AG09309 (cell line): Measurements from ENCODE around the gene MYO18A.

Experiments used
- DNase-seq: peaks from one replicate; pipeline ENCODE4 v3.0.0-alpha.2; 2010; ENCODE audit warnings: low read depth
- H3K4me3 ChIP-seq: 2 replicates; pipeline ENCODE4 v1.5.1; 2011; ENCODE audit warnings: mild to moderate bottlenecking, low read depth, low read length, moderate library complexity; ENCODE audit not compliant: control insufficient read depth
- TF ChIP-seq, protein P1 (sequence below): IDR thresholded peaks from 2 replicates; pipeline ENCODE4 v1.5.1; 2011; ENCODE audit warnings: mild to moderate bottlenecking, low read depth, low read length, inconsistent platforms; ENCODE audit not compliant: insufficient read depth, control insufficient read depth; ENCODE audit errors: missing control alignments

The MYO18A gene

DNA sequence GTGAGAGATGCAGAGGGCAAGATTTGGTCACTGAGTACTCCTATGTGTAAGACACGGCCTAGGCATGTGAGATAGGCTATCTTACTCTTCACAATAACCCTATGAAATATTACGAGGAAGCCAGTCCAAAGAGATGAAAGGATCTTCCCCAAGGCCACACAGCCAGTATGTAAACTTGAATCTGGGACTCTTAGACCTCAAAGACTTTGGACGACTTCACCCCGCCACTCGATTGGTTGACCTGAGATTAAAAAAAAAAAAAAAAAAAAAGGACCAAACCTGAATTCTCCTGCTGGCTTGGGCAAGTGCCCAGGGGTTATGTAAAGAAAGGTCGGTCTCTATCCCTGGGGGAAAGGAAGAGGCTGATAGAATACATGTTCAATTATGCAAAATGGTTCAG, 104.1 kb downstream of the MYO18A start:
- no peak for DNase-seq
- H3K4me3 ChIP-seq = no peak overlapping the region
- TF ChIP-seq, protein P1, sequence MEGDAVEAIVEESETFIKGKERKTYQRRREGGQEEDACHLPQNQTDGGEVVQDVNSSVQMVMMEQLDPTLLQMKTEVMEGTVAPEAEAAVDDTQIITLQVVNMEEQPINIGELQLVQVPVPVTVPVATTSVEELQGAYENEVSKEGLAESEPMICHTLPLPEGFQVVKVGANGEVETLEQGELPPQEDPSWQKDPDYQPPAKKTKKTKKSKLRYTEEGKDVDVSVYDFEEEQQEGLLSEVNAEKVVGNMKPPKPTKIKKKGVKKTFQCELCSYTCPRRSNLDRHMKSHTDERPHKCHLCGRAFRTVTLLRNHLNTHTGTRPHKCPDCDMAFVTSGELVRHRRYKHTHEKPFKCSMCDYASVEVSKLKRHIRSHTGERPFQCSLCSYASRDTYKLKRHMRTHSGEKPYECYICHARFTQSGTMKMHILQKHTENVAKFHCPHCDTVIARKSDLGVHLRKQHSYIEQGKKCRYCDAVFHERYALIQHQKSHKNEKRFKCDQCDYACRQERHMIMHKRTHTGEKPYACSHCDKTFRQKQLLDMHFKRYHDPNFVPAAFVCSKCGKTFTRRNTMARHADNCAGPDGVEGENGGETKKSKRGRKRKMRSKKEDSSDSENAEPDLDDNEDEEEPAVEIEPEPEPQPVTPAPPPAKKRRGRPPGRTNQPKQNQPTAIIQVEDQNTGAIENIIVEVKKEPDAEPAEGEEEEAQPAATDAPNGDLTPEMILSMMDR = no peak

DNA sequence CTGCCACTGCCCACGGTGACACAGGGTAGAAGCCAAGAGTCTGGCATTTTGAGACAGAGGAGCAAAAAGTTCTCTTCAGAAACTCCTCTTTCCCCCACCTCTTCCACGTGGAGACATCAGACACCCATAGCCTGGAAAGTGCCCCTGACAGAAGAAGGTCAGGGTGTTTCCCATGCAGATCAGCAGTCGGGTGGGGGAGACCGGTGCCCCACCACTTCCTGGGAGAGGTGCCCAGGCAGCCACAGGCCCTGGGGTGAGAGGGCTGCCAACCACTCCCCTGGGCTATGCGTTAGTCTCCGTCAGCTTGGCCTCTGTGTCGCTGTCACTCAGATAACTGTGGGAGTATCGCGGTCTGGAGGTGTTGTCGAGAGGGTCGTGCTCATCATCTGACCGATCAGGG, 105.7 kb downstream of the MYO18A start:
- no peak for DNase-seq
- no peak overlapping the region for H3K4me3 ChIP-seq
- TF ChIP-seq, protein P1 = no peak

DNA sequence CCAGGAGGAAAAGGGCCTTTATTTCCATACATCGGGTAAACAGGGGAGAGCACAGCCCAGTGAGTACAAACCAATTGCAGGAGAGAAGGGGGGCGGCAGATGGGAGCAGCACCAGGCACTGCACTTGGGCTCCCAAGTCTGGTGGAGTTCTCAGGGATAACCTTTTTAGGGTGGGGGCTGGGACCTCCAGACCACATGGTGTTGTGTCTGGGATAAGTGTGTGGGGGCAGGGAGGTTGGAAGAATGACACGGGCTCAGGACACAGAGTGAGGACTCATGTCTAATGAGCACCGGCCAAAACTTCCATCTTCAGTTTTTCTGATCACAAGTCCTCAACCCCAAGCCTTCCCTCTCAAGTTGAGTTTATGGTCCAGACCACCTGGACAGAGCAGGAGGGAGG, 106.7 kb downstream of the MYO18A start:
- TF ChIP-seq, protein P1 = no peak

DNA sequence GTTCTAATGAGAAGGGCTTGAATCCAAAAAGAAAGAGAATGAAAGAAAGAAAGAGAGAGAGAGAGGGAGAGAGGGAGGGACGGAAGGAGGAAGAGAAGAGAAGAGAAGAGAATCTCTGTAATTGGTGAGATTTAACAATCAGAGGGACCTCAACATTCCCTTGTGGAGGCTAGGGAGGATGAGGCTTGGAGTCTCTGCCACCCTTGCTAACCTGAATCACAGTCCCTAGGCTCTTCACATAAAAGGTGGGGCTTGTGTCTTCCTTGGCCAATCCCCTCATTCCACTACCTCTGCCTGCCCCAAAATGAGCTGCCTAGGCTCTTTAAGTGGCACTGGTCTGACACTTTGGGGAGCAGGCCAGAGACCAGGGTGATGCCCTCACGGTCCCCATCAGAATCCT, 107.2 kb downstream of the MYO18A start:
- H3K4me3 ChIP-seq = no peak overlapping the region
- TF ChIP-seq, protein P1 = no peak
- DNase-seq = no peak

More for the DNA sequence above, 106.7 kb downstream of the MYO18A start:
- H3K4me3 ChIP-seq = no peak overlapping the region
- DNase-seq = no peak

DNA sequence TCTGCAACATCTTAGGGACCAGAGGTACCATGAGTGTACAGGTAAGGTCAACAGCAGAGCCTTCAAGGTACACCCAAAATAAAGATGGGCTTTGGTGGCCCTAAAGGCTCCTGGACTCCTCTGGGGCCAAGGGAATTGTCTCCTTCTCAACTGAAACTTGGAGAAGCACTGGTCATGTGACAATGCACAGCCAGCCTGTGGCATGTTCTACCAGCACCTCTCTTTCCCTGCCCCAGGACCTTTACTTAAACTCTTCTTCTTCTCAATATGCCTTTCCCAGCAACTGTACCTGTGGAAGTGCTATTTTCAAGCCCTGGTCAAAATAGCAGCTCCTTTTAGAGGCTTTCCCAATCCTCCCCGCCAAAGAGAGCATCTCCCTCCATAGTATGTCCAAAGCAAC, 108.9 kb downstream of the MYO18A start:
- DNase-seq = no peak
- H3K4me3 ChIP-seq = no peak overlapping the region
- TF ChIP-seq, protein P1 = no peak

DNA sequence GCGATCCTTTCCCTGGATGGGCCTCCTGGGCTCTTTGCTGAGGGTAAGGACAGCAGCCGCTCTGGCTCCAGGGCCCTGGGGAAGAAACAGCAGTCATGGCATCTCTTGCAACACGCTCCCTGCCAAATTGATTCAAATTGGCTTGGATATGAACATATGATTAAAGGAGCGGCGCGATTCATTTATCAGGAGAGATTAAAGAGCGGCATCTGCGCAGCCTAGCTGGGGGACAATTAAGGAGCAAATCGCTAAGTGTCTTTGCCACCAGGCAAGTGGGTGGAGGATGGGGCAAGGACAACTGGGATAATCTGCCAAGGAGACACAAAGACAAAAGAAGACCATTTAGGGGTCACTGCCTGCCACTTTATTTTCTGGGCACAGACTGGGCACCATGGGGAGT, 109.4 kb downstream of the MYO18A start:
- H3K4me3 ChIP-seq = no peak overlapping the region
- TF ChIP-seq, protein P1 = no peak

DNA sequence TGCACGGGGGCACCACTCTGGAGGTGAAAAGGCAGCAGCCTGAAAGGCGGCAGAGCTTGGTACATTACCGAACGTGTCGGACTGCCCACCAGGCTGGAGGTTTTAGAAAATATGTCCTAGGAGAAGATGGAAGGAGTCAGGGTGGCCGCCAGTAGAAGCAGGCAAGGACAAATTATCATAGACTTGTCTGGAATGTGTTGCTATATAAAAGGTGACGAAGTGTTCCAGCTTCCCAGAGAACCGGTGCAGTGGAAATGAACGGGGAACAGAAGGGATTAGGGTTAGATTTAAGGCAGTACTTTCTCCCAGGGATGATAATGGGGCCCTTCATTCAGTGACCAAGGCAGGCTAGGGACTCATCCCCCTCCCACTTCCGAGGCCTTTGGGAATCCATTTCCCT, 109.9 kb downstream of the MYO18A start:
- TF ChIP-seq, protein P1 = no peak
- DNase-seq = no peak
- H3K4me3 ChIP-seq = no peak overlapping the region

More for the DNA sequence above, 109.4 kb downstream of the MYO18A start:
- DNase-seq = no peak
